ENCODE results near the gene TAS2R60. TPM values are rescaled to one million over a fixed set of nuclear protein-coding genes. Genes with fewer than 3 reads are reported as not detected.

The TAS2R60 gene
- total RNA-seq, 1 experiment from 2014 or later, result not detected

DNA sequence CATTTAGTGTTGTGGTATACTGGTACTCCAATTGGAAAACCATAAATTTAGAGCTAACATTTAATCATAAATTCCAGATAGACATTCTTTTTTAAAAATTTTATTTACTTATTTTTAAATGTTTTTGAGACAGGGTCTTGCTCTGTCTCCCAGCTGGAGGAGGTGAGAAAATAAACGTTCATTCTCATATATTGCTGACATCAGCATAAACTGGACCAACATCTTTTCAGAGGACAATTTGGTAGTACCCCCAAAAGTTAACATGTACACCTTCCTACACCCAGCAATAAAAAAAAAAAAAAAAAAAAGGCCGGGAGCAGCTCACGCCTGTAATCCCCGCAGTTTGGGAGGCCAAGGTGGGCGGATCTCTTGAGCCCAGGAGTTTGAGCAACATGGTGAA lies 5.2 kb downstream of the TAS2R60 start:
- POLR2A ChIA-PET (ENCODE audit: low non-redundant PET), result no interaction called here
- no peak for DNase-seq (ENCODE audit: low spot score)
- CTCF ChIA-PET, result no interaction called here

DNA sequence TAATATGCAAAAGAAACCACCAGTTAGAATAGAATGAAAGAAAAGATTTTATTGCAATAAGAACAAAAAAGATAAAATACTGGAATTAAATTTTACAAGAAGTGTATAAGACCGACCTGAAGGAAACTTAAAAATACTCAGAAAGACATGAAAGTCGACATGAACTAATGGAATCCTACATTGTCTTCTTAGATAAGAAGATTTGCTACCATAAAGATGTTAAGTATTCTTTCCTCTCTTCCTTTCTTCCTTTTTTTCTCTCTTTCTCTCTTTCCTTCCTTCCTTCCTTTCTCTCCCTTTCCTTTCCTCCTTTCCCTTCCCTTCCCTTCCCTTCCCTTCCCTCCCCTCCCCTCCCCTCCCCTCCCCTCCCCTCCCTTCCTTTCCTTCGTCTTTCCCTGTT lies 6.5 kb downstream of the TAS2R60 start:
- TF ChIP-seq EZH2 (IDR thresholded peaks at IDR 0.05; ENCODE audit: borderline replicate concordance, low read depth, low read length, poor library complexity, severe bottlenecking) (no peak), CTCF (conservative IDR thresholded peaks at IDR 0.05; ENCODE audit: low read depth, low read length) (no peak)
- no TSS peak for BruUV-seq (replicated peaks)
- POLR2A ChIA-PET (ENCODE audit: low non-redundant PET), result no interaction called here
- Histone ChIP-seq H3K27me3 (replicated peaks; ENCODE audit: insufficient read depth, low read depth, low read length, poor library complexity) (peaks cover 8% of the 10 kb centered on the region), H3K27ac (ENCODE audit: low read depth, low read length, poor library complexity, severe bottlenecking) (no peak overlapping the region), H3K4me1 (ENCODE audit: insufficient read depth, low read length, poor library complexity, severe bottlenecking) (no peaks in the 10 kb centered on the region), H3K9me3 (ENCODE audit: low read depth, low read length, poor library complexity, severe bottlenecking) (no peaks in the 10 kb centered on the region), H3K36me3 (ENCODE audit: insufficient read depth, low read length, poor library complexity, severe bottlenecking) (no peaks in the 10 kb centered on the region), H3K4me3 (ENCODE audit: low read depth, low read length, poor library complexity, severe bottlenecking) (no peak overlapping the region)
- intact Hi-C loops (cut with micrococcal nuclease; ENCODE audit: unreplicated experiment), result no loop called here
- CTCF ChIA-PET, result no interaction called here
- DNase-seq (ENCODE audit: low spot score), result no peak

More for the DNA sequence above, 5.2 kb downstream of the TAS2R60 start:
- Histone ChIP-seq H3K4me1 (ENCODE audit: insufficient read depth, low read length, poor library complexity, severe bottlenecking) (no peaks in the 10 kb centered on the region), H3K27me3 (replicated peaks; ENCODE audit: insufficient read depth, low read depth, low read length, poor library complexity) (peaks cover 8% of the 10 kb centered on the region), H3K27ac (ENCODE audit: low read depth, low read length, poor library complexity, severe bottlenecking) (no peak overlapping the region), H3K36me3 (ENCODE audit: insufficient read depth, low read length, poor library complexity, severe bottlenecking) (no peaks in the 10 kb centered on the region), H3K9me3 (ENCODE audit: low read depth, low read length, poor library complexity, severe bottlenecking) (no peaks in the 10 kb centered on the region), H3K4me3 (ENCODE audit: low read depth, low read length, poor library complexity, severe bottlenecking) (no peak overlapping the region)
- no TSS peak for BruUV-seq (replicated peaks)
- TF ChIP-seq CTCF (conservative IDR thresholded peaks at IDR 0.05; ENCODE audit: low read depth, low read length) (no peak), EZH2 (IDR thresholded peaks at IDR 0.05; ENCODE audit: borderline replicate concordance, low read depth, low read length, poor library complexity, severe bottlenecking) (no peak)
- intact Hi-C loops (cut with micrococcal nuclease; ENCODE audit: unreplicated experiment), result no loop called here

- no peak for DNase-seq (ENCODE audit: low spot score)
- Histone ChIP-seq H3K4me3 (ENCODE audit: low read depth, low read length, poor library complexity, severe bottlenecking) (no peak overlapping the region), H3K36me3 (ENCODE audit: insufficient read depth, low read length, poor library complexity, severe bottlenecking) (no peaks in the 10 kb centered on the region), H3K27me3 (replicated peaks; ENCODE audit: insufficient read depth, low read depth, low read length, poor library complexity) (peaks cover 4% of the 10 kb centered on the region), H3K9me3 (ENCODE audit: low read depth, low read length, poor library complexity, severe bottlenecking) (no peaks in the 10 kb centered on the region), H3K4me1 (ENCODE audit: insufficient read depth, low read length, poor library complexity, severe bottlenecking) (no peaks in the 10 kb centered on the region), H3K27ac (ENCODE audit: low read depth, low read length, poor library complexity, severe bottlenecking) (no peak overlapping the region)
- POLR2A ChIA-PET (ENCODE audit: low non-redundant PET), result no interaction called here
- intact Hi-C loops (cut with micrococcal nuclease; ENCODE audit: unreplicated experiment), result no loop called here
- BruUV-seq (replicated peaks), result no TSS peak
- CTCF ChIA-PET, result interaction anchor here (0.7 kb wide), 1 partner anchor 1128 kb away, joined by 3 read pairs; no protein-coding TSS in a partner anchor
- no peak for TF ChIP-seq CTCF (conservative IDR thresholded peaks at IDR 0.05; ENCODE audit: low read depth, low read length)
- no peak for TF ChIP-seq EZH2 (IDR thresholded peaks at IDR 0.05; ENCODE audit: borderline replicate concordance, low read depth, low read length, poor library complexity, severe bottlenecking)
These were observed 7.9 kb downstream of the TAS2R60 start for GRCh38 chr7:143451122-143451521.

All from A673 (cell line).